ENCODE results near the gene TMC2. TPM values are rescaled to one million over a fixed set of nuclear protein-coding genes. Genes with fewer than 3 reads are reported as not detected.
A peak's percentile ranks its signal among the peaks of the same experiment; 100 is the strongest.

Gene TMC2
- total RNA-seq, 1 experiment from 2014 or later: not detected

DNA sequence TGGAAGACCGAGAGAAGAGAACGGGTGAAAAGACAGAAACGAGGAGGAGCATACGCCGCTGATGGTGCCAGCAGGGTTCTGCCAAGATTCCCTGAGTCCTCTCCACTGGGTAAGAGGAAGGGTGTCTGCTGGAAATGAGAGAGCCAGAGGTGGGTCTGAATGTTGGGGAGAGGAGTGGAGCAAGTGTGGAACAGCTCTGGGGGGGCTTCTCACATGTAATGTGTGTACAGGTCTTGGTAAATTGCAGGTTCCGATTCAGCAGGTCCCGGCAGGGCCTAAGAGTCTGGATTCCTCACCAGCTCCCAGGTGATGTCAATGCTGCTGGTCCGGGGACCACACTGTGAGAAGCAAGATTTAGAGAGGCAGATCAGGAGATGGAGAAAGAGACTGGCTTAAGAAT, 154.8 kb downstream of the TMC2 start:
- intact Hi-C loops (cut with micrococcal nuclease): no loop called here
- Mint-ChIP-seq H3K36me3 (ENCODE audit: insufficient read depth, unreplicated experiment) (no peaks in the 10 kb centered on the region), H3K27ac (ENCODE audit: low read depth, unreplicated experiment) (no peak overlapping the region), H3K4me1 (ENCODE audit: insufficient read depth, unreplicated experiment) (peaks cover 8% of the 10 kb centered on the region), H3K4me3 (ENCODE audit: unreplicated experiment) (peak overlapping the region; percentile 66), H3K9me3 (ENCODE audit: unreplicated experiment) (no peaks in the 10 kb centered on the region), H3K27me3 (ENCODE audit: insufficient read depth, unreplicated experiment) (peaks cover 62% of the 10 kb centered on the region)
- DNase-seq (ENCODE audit: unreplicated experiment): no peak
- CTCF ChIA-PET: no interaction called here
- TF ChIP-seq, protein P1, sequence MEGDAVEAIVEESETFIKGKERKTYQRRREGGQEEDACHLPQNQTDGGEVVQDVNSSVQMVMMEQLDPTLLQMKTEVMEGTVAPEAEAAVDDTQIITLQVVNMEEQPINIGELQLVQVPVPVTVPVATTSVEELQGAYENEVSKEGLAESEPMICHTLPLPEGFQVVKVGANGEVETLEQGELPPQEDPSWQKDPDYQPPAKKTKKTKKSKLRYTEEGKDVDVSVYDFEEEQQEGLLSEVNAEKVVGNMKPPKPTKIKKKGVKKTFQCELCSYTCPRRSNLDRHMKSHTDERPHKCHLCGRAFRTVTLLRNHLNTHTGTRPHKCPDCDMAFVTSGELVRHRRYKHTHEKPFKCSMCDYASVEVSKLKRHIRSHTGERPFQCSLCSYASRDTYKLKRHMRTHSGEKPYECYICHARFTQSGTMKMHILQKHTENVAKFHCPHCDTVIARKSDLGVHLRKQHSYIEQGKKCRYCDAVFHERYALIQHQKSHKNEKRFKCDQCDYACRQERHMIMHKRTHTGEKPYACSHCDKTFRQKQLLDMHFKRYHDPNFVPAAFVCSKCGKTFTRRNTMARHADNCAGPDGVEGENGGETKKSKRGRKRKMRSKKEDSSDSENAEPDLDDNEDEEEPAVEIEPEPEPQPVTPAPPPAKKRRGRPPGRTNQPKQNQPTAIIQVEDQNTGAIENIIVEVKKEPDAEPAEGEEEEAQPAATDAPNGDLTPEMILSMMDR (IDR thresholded peaks at IDR 0.05; ENCODE audit: unreplicated experiment): no peak
- POLR2A ChIA-PET: interaction anchor here (0.6 kb wide), 1 partner anchor 32 kb away, joined by 3 read pairs; no protein-coding TSS in a partner anchor
- BruUV-seq (replicated peaks): no TSS peak

Small RNA genes within 50 kb of the gene (microRNA-seq; reads per million reads assigned to microRNA genes)
- 24.5 reads per million, percentile 60 among the genes with 10 or more reads in this experiment for gene MIR1292

Other genes starting within 250 kb of the TMC2 start
- gene TGM3, start 240.6 kb upstream of the TMC2 start, total RNA-seq (2022): not detected in 2 replicates
- gene TGM6, start 155.7 kb upstream of the TMC2 start, total RNA-seq (2022): not detected in 2 replicates
- 236 and 240 TPM in 2 replicates for gene SNRPB, start 65.8 kb upstream of the TMC2 start, total RNA-seq (2022)
- 16.6 and 17.5 TPM in 2 replicates for gene ZNF343, start 27.7 kb upstream of the TMC2 start, total RNA-seq (2022)
- gene NOP56, start 116.1 kb downstream of the TMC2 start, total RNA-seq (2022): 228 and 340 TPM in 2 replicates
- 80.5 and 102 TPM in 2 replicates for gene IDH3B, start 127.6 kb downstream of the TMC2 start, total RNA-seq (2022)
- gene EBF4, start 156.2 kb downstream of the TMC2 start, total RNA-seq (2022): not detected in 2 replicates

Data from MCF 10A (cell line).